Vagina (tissue), 2 donors: ENCODE measurements around the gene NCF1.
"Not testable (repeated sequence)": the region's sequence is repeated elsewhere in the genome, so short reads cannot be mapped to it uniquely, and the experiment has no call there.

Experiments
- POLR2A ChIP-seq, 2 donors: fragments of 450-650 bp; IDR thresholded peaks; one replicate each; pipeline ENCODE4 v1.6.1; 2017; ENCODE audit warnings: antibody characterized with exemption in 2 of 2, mild to moderate bottlenecking in 2 of 2, moderate library complexity in 2 of 2
- POLR2AphosphoS5 ChIP-seq, 2 donors: sonication (generic); formaldehyde crosslinking; IDR thresholded peaks; one replicate each; pipeline ENCODE4 v1.9.0; 2017; ENCODE audit warnings: antibody characterized with exemption in 2 of 2, mild to moderate bottlenecking in 2 of 2, low read depth in 1 of 2; ENCODE audit not compliant: insufficient read depth in 1 of 2
- TF ChIP-seq, protein P1 (sequence below), 3 experiments: fragments of 450-650 bp in 2 of 3; fragments of 200-600 bp in 1 of 3; sonication (generic) in 1 of 3; IDR thresholded peaks; one replicate each; pipeline ENCODE4 v1.5.1; 2017 to 2019; ENCODE audit warnings: antibody characterized with exemption in 3 of 3, mild to moderate bottlenecking in 2 of 3, moderate library complexity in 2 of 3

DNA sequence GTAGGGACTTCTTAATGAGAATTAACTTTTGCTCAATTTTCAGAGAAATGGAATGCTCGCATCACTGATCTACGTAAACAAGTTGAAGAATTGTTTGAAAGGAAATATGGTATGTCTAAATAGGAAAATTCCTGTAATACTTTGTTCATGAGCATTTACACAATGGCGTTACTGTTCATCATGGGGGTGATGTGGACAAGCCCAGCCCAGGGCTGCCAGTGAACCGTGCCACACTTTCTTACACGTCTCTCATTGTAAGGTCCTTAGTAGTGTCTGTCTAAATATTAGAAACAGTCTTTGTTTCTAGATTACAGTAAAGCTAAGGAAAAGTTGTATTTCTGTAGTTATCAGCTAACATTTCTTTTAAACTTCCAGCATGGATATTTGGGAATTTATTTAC, 43.6 kb upstream of the NCF1 start:
- TF ChIP-seq, protein P1, sequence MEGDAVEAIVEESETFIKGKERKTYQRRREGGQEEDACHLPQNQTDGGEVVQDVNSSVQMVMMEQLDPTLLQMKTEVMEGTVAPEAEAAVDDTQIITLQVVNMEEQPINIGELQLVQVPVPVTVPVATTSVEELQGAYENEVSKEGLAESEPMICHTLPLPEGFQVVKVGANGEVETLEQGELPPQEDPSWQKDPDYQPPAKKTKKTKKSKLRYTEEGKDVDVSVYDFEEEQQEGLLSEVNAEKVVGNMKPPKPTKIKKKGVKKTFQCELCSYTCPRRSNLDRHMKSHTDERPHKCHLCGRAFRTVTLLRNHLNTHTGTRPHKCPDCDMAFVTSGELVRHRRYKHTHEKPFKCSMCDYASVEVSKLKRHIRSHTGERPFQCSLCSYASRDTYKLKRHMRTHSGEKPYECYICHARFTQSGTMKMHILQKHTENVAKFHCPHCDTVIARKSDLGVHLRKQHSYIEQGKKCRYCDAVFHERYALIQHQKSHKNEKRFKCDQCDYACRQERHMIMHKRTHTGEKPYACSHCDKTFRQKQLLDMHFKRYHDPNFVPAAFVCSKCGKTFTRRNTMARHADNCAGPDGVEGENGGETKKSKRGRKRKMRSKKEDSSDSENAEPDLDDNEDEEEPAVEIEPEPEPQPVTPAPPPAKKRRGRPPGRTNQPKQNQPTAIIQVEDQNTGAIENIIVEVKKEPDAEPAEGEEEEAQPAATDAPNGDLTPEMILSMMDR (IDR thresholded peaks at IDR 0.05) = not testable (repeated sequence)
- not testable (repeated sequence) for TF ChIP-seq POLR2A (IDR thresholded peaks at IDR 0.05); POLR2AphosphoS5 (IDR thresholded peaks at IDR 0.05; ENCODE audit: insufficient read depth in 1 of 2, low read depth in 1 of 2)
